Measurements from ENCODE around the gene GJA4.

The GJA4 gene

DNA sequence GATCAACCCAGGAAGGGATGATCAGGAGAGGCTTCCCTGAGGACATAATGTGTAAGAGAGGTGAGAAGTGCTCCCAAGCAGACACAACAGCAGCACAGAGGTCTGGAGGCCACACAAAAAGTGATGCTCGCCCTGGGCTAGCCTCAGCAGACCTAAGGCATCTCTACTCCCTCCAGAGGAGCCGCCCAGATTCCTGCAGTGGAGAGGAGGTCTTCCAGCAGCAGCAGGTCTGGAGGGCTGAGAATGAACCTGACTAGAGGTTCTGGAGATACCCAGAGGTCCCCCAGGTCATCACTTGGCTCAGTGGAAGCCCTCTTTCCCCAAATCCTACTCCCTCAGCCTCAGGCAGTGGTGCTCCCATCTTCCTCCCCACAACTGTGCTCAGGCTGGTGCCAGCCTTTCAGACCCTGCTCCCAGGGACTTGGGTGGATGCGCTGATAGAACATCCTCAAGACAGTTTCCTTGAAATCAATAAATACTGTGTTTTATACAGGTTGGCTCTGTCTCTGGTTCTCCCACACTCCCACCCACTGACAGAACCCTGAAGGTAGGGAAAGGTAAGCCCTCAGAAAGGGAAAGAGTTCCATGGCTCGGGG is 6.8 kb upstream of the GJA4 start:
- Histone ChIP-seq H3K27ac (ENCODE audit: low read depth, low read length) (no peak overlapping the region), H3K27me3 (ENCODE audit: control insufficient read depth, insufficient read depth, low read length) (peaks cover 14% of the 10 kb centered on the region), H3K9ac (ENCODE audit: low read length) (no peak overlapping the region), H3K4me1 (ENCODE audit: control insufficient read depth, insufficient read depth, low read length) (peaks cover 2% of the 10 kb centered on the region), H3K4me3 (ENCODE audit: low read length) (no peak overlapping the region), H3K36me3 (ENCODE audit: control insufficient read depth, insufficient read depth, low read length) (no peaks in the 10 kb centered on the region)

DNA sequence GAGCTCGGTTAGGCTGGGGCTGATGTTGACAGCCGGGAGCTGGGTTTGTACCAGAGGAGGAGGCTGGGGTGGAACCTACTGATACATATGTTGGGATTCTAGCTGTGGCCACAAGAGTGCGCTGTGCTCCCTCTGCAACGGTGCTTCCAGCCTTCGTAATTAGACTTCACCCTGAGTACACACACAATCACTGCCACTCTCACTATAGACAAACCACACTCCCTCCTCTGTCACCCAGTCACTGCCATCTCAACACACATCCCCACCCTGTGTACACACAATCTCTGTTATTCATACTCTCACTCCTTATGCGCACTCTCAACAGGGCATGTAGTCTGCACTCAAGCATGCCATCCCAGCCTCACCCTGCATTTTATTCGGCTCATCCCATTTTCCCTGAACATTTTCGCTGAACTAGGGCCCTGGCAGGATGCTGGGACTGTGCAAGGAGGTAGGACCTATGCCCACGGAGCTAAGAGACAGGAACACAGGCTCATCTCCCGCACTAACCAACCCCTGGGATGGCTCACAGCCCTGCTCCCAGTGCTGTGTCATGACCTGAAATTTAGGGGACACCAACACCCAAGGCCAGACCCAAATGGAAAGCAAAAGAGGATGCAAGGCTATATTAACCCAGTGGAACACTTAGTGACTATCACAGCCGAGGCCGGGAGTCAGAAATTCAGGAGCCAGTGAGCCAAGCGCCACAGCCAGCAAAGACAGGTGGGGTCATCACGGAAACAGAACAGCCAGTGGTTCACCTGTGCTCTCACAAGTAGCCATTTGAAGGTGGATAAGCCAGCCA is 6.1 kb upstream of the GJA4 start:
- no peaks in the 10 kb centered on the region for H3K36me3 ChIP-seq (ENCODE audit: control insufficient read depth, insufficient read depth, low read length)
- no peaks in the 10 kb centered on the region for H3K4me1 ChIP-seq (ENCODE audit: control insufficient read depth, insufficient read depth, low read length)
- no peak overlapping the region for H3K4me3 ChIP-seq (ENCODE audit: low read length)
- no peak overlapping the region for H3K9ac ChIP-seq (ENCODE audit: low read length)
- no peak overlapping the region for H3K27ac ChIP-seq (ENCODE audit: low read depth, low read length)
- peaks cover 9% of the 10 kb centered on the region for H3K27me3 ChIP-seq (ENCODE audit: control insufficient read depth, insufficient read depth, low read length)

DNA sequence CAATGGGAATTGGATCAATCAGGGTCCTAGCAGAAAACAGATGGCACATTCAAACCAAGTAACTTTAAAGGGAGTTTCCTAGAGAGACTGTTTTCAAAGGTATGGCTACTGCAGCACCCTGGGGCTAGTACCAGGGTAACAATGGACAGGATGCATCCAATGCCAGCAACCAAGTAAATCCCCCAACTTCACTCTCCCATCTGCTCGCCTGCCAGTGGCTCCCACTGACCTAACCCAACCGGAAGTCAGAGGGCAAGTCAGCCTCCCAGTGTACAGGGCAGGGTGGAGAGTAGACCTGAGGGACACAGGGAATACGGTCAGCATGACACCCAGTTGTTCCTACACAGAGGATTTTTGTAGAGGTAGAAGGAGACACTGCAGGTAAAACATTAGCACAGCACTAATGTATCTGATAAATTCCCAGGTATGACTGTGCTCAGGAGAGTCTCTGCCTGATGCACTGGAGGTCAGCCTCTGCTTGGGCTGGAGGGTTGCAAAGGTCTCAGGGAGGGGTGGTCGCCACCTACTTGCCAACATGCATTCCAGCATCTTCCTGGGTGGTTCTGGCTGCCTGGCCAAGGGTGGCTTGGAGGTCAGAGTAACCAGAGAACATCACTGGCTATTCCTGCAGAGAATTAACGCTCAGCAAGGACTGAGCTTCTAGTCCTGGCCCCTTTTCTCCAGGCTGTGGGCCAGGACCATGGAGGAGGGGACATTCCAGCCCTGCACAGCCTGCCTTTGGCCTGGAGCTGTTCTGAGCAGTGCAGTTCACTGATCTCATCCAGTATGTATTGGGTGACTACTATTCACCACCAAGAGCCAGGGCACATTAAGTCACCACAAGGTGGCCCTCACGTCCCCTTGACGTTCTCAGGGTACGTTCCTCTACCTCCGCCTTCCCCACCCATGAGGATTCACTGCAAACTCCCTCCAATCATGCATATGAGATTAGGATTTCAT is 5.1 kb upstream of the GJA4 start:
- no peaks in the 10 kb centered on the region for H3K4me1 ChIP-seq (ENCODE audit: control insufficient read depth, insufficient read depth, low read length)
- H3K27ac ChIP-seq (ENCODE audit: low read depth, low read length): no peak overlapping the region
- no peaks in the 10 kb centered on the region for H3K36me3 ChIP-seq (ENCODE audit: control insufficient read depth, insufficient read depth, low read length)
- H3K9ac ChIP-seq (ENCODE audit: low read length): no peak overlapping the region
- no peak overlapping the region for H3K4me3 ChIP-seq (ENCODE audit: low read length)
- H3K27me3 ChIP-seq (ENCODE audit: control insufficient read depth, insufficient read depth, low read length): no peaks in the 10 kb centered on the region

DNA sequence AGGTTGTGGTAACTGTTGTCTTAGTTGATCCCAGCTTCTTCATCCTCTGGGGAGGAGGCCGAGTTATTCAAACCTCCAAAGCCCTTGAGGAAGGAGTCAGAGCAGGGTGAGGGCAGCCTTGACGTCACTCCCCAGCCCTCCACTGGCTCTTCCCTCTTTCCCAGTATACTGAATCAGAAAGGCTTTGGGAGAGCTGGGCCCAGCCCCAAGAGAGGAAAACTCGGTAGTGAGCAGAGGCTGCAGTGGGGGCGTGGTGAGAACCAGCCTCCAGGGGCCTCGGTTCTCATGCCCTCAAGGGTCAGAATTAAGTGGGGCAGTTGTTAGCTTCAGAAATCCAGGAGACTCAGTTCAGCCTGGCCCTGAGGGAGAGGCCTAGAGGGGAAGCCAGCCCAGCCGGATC is 1.8 kb upstream of the GJA4 start:
- Histone ChIP-seq H3K27ac (ENCODE audit: low read depth, low read length) (no peak overlapping the region), H3K4me1 (ENCODE audit: control insufficient read depth, insufficient read depth, low read length) (no peaks in the 10 kb centered on the region), H3K9ac (ENCODE audit: low read length) (no peak overlapping the region), H3K27me3 (ENCODE audit: control insufficient read depth, insufficient read depth, low read length) (peaks cover 6% of the 10 kb centered on the region), H3K4me3 (ENCODE audit: low read length) (no peak overlapping the region), H3K36me3 (ENCODE audit: control insufficient read depth, insufficient read depth, low read length) (no peaks in the 10 kb centered on the region)

DNA sequence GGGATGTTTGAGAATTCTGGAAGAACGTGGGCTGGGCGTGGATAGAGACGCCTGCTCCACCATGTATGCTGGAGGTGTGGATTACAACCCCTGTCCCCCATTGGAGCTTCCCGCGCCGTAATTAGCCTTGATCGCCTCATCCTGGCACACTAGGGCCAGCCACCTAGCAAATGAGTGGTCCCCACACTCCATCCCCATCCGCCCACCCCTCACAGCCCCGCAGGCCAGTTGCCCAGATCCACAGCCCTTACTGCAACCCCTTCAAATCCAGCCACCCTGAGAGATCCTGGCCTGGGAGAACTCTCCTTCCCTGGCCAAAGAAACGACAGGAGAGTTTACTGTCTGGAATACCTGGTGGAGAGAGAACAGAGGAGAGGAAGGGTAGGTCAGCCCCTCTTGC is 375 bp upstream of the GJA4 start:
- no peak overlapping the region for H3K27ac ChIP-seq (ENCODE audit: low read depth, low read length)
- H3K4me1 ChIP-seq (ENCODE audit: control insufficient read depth, insufficient read depth, low read length): no peaks in the 10 kb centered on the region
- no peaks in the 10 kb centered on the region for H3K36me3 ChIP-seq (ENCODE audit: control insufficient read depth, insufficient read depth, low read length)
- no peak overlapping the region for H3K9ac ChIP-seq (ENCODE audit: low read length)
- no peak overlapping the region for H3K4me3 ChIP-seq (ENCODE audit: low read length)
- H3K27me3 ChIP-seq (ENCODE audit: control insufficient read depth, insufficient read depth, low read length): peaks cover 8% of the 10 kb centered on the region

DNA sequence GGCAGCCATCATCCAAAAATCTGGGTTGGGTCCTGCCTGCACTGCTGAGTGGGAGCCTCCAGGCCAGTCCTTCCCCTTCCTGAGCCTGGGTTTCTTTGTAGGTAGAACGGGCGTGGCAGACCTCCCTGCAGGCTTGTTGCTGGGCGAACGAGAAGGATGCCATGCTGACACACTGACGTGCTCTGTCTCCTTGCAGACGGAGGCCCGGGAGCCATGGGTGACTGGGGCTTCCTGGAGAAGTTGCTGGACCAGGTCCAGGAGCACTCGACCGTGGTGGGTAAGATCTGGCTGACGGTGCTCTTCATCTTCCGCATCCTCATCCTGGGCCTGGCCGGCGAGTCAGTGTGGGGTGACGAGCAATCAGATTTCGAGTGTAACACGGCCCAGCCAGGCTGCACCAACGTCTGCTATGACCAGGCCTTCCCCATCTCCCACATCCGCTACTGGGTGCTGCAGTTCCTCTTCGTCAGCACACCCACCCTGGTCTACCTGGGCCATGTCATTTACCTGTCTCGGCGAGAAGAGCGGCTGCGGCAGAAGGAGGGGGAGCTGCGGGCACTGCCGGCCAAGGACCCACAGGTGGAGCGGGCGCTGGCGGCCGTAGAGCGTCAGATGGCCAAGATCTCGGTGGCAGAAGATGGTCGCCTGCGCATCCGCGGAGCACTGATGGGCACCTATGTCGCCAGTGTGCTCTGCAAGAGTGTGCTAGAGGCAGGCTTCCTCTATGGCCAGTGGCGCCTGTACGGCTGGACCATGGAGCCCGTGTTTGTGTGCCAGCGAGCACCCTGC is 1.4 kb downstream of the GJA4 start:
- Histone ChIP-seq H3K27me3 (ENCODE audit: control insufficient read depth, insufficient read depth, low read length) (peaks cover 8% of the 10 kb centered on the region), H3K36me3 (ENCODE audit: control insufficient read depth, insufficient read depth, low read length) (no peaks in the 10 kb centered on the region), H3K27ac (ENCODE audit: low read depth, low read length) (no peak overlapping the region), H3K4me3 (ENCODE audit: low read length) (no peak overlapping the region), H3K4me1 (ENCODE audit: control insufficient read depth, insufficient read depth, low read length) (no peaks in the 10 kb centered on the region), H3K9ac (ENCODE audit: low read length) (no peak overlapping the region)

DNA sequence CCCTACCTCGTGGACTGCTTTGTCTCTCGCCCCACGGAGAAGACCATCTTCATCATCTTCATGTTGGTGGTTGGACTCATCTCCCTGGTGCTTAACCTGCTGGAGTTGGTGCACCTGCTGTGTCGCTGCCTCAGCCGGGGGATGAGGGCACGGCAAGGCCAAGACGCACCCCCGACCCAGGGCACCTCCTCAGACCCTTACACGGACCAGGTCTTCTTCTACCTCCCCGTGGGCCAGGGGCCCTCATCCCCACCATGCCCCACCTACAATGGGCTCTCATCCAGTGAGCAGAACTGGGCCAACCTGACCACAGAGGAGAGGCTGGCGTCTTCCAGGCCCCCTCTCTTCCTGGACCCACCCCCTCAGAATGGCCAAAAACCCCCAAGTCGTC is 2.0 kb downstream of the GJA4 start:
- Histone ChIP-seq H3K36me3 (ENCODE audit: control insufficient read depth, insufficient read depth, low read length) (no peaks in the 10 kb centered on the region), H3K27ac (ENCODE audit: low read depth, low read length) (no peak overlapping the region), H3K9ac (ENCODE audit: low read length) (no peak overlapping the region), H3K4me3 (ENCODE audit: low read length) (no peak overlapping the region), H3K4me1 (ENCODE audit: control insufficient read depth, insufficient read depth, low read length) (no peaks in the 10 kb centered on the region), H3K27me3 (ENCODE audit: control insufficient read depth, insufficient read depth, low read length) (peaks cover 8% of the 10 kb centered on the region)

DNA sequence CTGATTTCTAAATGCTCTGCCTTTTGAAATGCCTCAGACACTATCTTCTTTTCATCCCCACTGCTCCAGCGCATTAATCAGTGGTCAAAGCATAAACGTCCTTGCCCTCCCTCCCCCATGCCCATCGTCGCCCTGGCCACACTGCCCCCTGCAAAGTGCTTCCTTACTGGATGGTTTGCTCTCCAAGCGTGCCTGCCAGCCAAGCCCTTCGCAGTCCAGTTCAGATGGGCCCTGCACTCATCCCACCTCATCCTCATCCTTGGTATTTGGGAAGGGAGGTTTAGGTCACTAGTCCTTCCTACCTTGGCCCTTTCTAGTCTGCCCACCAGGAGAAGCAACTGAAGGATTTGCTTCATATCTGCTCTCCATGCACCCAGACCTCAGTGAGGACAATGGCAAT is 3.1 kb downstream of the GJA4 start:
- Histone ChIP-seq H3K4me3 (ENCODE audit: low read length) (no peak overlapping the region), H3K9ac (ENCODE audit: low read length) (no peak overlapping the region), H3K27ac (ENCODE audit: low read depth, low read length) (no peak overlapping the region), H3K36me3 (ENCODE audit: control insufficient read depth, insufficient read depth, low read length) (no peaks in the 10 kb centered on the region), H3K4me1 (ENCODE audit: control insufficient read depth, insufficient read depth, low read length) (no peaks in the 10 kb centered on the region), H3K27me3 (ENCODE audit: control insufficient read depth, insufficient read depth, low read length) (peaks cover 8% of the 10 kb centered on the region)

DNA sequence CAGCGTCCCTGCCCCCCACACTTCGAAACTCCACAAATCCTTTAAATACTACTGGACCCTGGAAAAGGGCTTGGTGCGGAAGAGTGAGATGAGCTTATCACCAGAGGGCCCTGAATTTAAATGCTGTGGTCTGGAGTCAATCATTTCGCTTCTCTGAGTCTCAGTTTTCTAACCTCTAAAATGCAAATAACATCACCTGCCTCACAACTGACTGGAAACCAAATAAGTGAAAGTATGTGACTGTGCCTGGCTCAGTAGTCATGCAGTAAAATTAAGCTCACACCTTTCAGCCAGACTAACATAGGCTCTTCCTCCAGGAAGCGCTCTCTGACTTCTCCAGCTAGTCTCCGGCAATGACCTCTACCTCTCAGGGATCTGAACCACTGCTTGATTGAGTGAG is 4.2 kb downstream of the GJA4 start:
- Histone ChIP-seq H3K27me3 (ENCODE audit: control insufficient read depth, insufficient read depth, low read length) (peaks cover 8% of the 10 kb centered on the region), H3K9ac (ENCODE audit: low read length) (no peak overlapping the region), H3K36me3 (ENCODE audit: control insufficient read depth, insufficient read depth, low read length) (no peaks in the 10 kb centered on the region), H3K4me1 (ENCODE audit: control insufficient read depth, insufficient read depth, low read length) (no peaks in the 10 kb centered on the region), H3K27ac (ENCODE audit: low read depth, low read length) (no peak overlapping the region), H3K4me3 (ENCODE audit: low read length) (no peak overlapping the region)

DNA sequence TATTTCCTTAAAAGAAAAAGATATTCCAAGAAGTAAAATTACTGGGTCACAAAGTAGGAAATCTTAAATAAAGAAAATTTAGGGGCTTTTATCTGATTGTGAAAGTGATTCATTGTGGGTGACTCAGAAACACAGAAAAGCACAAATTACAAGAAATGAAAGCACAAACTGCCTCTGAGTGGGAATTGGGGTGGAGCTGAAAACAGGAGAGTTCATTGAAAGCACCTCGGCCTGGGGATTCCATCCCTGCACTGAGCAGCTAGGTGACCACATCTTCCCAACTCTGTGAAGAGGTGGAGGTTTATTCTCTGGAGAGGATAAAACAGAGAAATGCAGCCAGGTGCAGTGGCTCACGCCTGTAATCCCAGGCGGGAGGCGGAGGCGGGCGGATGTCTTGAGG is 7.4 kb downstream of the GJA4 start:
- H3K9ac ChIP-seq (ENCODE audit: low read length): no peak overlapping the region
- H3K27me3 ChIP-seq (ENCODE audit: control insufficient read depth, insufficient read depth, low read length): peaks cover 2% of the 10 kb centered on the region
- H3K4me3 ChIP-seq (ENCODE audit: low read length): no peak overlapping the region
- H3K27ac ChIP-seq (ENCODE audit: low read depth, low read length): no peak overlapping the region
- no peaks in the 10 kb centered on the region for H3K4me1 ChIP-seq (ENCODE audit: control insufficient read depth, insufficient read depth, low read length)
- H3K36me3 ChIP-seq (ENCODE audit: control insufficient read depth, insufficient read depth, low read length): no peaks in the 10 kb centered on the region

DNA sequence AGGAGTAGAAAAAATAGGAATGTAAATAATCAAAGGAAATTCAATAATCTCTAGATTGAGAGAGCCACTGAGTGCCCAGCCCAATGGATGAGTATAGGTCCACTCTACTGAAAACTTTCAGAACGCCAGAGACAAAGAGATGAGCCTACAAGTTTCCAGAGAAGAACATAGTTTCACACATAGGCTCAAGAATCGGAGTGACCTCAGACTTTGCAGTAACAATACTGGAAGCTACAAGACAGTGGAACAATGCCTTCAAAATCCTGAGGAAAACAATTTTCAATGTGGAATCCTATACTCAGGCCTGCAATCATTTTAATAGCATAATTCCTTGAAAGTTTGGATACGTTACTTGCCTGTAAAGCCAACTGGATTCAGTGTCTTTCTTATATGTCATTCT is 11.0 kb downstream of the GJA4 start:
- Histone ChIP-seq H3K27ac (ENCODE audit: low read depth, low read length) (no peak overlapping the region), H3K9ac (ENCODE audit: low read length) (no peak overlapping the region), H3K36me3 (ENCODE audit: control insufficient read depth, insufficient read depth, low read length) (no peaks in the 10 kb centered on the region), H3K4me1 (ENCODE audit: control insufficient read depth, insufficient read depth, low read length) (no peaks in the 10 kb centered on the region), H3K27me3 (ENCODE audit: control insufficient read depth, insufficient read depth, low read length) (no peaks in the 10 kb centered on the region), H3K4me3 (ENCODE audit: low read length) (no peak overlapping the region)

DNA sequence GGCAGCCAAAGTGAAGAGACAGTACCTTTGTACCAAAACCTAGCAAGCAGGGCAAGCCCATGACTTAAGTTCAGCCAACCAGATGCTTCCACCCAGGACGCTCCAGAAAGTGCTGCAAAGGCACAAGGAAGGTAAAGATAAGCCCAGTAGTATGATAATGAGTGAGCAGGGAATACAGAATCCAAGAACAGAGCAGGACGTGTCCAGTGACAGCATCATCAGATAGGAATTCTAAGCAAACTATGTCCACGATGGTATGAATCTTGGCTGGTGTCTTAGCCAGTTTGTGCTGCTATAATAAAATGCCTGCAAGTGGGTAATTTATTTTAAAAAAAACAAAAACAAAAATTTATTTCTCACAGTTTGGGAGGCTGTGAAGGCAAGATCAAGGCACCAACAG is 13.6 kb downstream of the GJA4 start:
- no peak overlapping the region for H3K4me3 ChIP-seq (ENCODE audit: low read length)
- H3K4me1 ChIP-seq (ENCODE audit: control insufficient read depth, insufficient read depth, low read length): no peaks in the 10 kb centered on the region
- no peaks in the 10 kb centered on the region for H3K36me3 ChIP-seq (ENCODE audit: control insufficient read depth, insufficient read depth, low read length)
- H3K27me3 ChIP-seq (ENCODE audit: control insufficient read depth, insufficient read depth, low read length): no peaks in the 10 kb centered on the region
- no peak overlapping the region for H3K9ac ChIP-seq (ENCODE audit: low read length)
- no peak overlapping the region for H3K27ac ChIP-seq (ENCODE audit: low read depth, low read length)

Data from rectal smooth muscle tissue (tissue), 1 donor.